ENCODE results near the gene SCAMP4. TPM values are rescaled to one million over a fixed set of nuclear protein-coding genes. Genes with fewer than 3 reads are reported as not detected.

SCAMP4 gene
- total and polyA plus RNA-seq, 2 of the 13 experiments (the other 11 are each of a cell fraction or from before 2014, with no cell fraction given) = 10.7 to 13.7 TPM

- TF ChIP-seq ZBTB40 (IDR thresholded peaks at IDR 0.05) (no peak), ZBTB40 (CRISPR knock-in tag; IDR thresholded peaks at IDR 0.05) (no peak), ZNF142 (CRISPR knock-in tag; IDR thresholded peaks at IDR 0.05) (no peak), CHD4 (IDR thresholded peaks at IDR 0.05; ENCODE audit: borderline replicate concordance, low read length) (0 out of 2 replicates have a peak, but pooled peaks have one; percentile 25), ZNF644 (CRISPR knock-in tag; IDR thresholded peaks at IDR 0.05; ENCODE audit: low read depth) (no peak), ZNF253 (CRISPR knock-in tag; IDR thresholded peaks at IDR 0.05; ENCODE audit: borderline replicate concordance) (no peak), ARNT (IDR thresholded peaks at IDR 0.05) (no peak), TAF1 (CRISPR knock-in tag; IDR thresholded peaks at IDR 0.05) (no peak; the same call in 1 of the 2 replicates), ZNF292 (CRISPR knock-in tag; IDR thresholded peaks at IDR 0.05; ENCODE audit: borderline replicate concordance, low read depth) (0 out of 2 replicates have a peak, but pooled peaks have one; percentile 48), ZBTB1 (CRISPR knock-in tag; IDR thresholded peaks at IDR 0.05; ENCODE audit: borderline replicate concordance) (no peak), ATF4 (CRISPR knock-in tag; IDR thresholded peaks at IDR 0.05) (no peak), NPAS2 (CRISPR knock-in tag; IDR thresholded peaks at IDR 0.05; ENCODE audit: borderline replicate concordance) (0 out of 2 replicates have a peak, but pooled peaks have one; percentile 5)
Observed at GRCh38 chr19:1864480-1865171, 40.6 kb upstream of the SCAMP4 start (continued).

Data from HepG2 (cell line).